ENCODE data around the gene ZNF800.

DNA sequence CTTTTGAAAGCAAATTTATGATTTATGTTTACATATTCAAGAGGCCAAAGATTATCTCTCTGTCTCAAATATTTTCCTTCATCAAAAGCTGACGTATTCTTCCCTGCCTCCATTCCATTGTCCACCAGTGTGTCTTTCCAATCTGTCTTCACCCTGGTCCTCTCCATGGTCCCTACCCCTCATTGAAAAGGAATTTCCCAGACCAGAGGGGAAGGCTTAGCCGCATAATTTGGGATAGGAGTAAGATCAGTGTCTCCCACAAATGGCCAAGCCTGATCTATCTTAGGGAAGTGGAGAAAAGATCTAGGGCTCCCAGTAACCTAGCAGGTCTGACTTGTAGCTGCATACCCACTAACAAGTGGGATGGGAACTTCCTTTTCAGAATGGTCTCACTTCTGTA is 46.3 kb upstream of the ZNF800 start:
- TF ChIP-seq POLR2A (IDR thresholded peaks at IDR 0.05), result no peak
- TF ChIP-seq, protein P1, sequence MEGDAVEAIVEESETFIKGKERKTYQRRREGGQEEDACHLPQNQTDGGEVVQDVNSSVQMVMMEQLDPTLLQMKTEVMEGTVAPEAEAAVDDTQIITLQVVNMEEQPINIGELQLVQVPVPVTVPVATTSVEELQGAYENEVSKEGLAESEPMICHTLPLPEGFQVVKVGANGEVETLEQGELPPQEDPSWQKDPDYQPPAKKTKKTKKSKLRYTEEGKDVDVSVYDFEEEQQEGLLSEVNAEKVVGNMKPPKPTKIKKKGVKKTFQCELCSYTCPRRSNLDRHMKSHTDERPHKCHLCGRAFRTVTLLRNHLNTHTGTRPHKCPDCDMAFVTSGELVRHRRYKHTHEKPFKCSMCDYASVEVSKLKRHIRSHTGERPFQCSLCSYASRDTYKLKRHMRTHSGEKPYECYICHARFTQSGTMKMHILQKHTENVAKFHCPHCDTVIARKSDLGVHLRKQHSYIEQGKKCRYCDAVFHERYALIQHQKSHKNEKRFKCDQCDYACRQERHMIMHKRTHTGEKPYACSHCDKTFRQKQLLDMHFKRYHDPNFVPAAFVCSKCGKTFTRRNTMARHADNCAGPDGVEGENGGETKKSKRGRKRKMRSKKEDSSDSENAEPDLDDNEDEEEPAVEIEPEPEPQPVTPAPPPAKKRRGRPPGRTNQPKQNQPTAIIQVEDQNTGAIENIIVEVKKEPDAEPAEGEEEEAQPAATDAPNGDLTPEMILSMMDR (IDR thresholded peaks at IDR 0.05), result no peak
